Upper lobe of left lung (tissue), 4 donors: Measurements from ENCODE around the gene AGAP1.

ENCODE experiments used
- EP300 ChIP-seq, 4 donors: sonication (generic); formaldehyde crosslinking; IDR thresholded peaks; one replicate each; pipeline ENCODE4 v1.5.1; 2017; ENCODE audit warnings: antibody characterized with exemption in 4 of 4, control low read depth in 2 of 4
- POLR2AphosphoS5 ChIP-seq, 2 donors: sonication (generic); formaldehyde crosslinking; IDR thresholded peaks; one replicate each; pipeline ENCODE4 v1.5.1; 2017; ENCODE audit warnings: antibody characterized with exemption in 2 of 2
- TF ChIP-seq, protein P1 (sequence below), 6 experiments: fragments of 450-650 bp in 4 of 6; fragments of 200-600 bp in 2 of 6; sonication (generic) in 2 of 6; IDR thresholded peaks; one replicate each; pipeline ENCODE4 v1.5.1; 2016 to 2019; ENCODE audit warnings: antibody characterized with exemption in 6 of 6

DNA sequence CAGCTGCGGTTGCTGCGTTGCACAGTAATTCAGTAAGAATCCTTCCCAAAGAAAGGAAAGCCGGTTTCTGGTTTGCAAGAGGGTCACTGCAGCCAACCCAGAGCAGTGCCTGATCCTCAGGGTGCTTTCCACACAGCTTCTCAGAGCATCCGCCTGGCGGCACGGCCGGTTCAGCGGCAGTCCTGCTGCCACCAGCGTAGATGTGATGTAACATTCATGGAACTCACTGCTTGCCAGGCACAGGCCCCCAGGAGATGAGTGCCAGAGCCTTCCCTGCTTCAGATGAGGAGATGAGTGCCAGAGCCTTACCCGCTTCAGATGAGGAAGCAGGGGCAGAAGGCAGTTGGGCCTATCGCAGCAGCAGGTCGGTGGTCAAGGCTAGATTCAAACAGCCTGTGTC is 444.1 kb downstream of the AGAP1 start:
- TF ChIP-seq, protein P1, sequence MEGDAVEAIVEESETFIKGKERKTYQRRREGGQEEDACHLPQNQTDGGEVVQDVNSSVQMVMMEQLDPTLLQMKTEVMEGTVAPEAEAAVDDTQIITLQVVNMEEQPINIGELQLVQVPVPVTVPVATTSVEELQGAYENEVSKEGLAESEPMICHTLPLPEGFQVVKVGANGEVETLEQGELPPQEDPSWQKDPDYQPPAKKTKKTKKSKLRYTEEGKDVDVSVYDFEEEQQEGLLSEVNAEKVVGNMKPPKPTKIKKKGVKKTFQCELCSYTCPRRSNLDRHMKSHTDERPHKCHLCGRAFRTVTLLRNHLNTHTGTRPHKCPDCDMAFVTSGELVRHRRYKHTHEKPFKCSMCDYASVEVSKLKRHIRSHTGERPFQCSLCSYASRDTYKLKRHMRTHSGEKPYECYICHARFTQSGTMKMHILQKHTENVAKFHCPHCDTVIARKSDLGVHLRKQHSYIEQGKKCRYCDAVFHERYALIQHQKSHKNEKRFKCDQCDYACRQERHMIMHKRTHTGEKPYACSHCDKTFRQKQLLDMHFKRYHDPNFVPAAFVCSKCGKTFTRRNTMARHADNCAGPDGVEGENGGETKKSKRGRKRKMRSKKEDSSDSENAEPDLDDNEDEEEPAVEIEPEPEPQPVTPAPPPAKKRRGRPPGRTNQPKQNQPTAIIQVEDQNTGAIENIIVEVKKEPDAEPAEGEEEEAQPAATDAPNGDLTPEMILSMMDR (IDR thresholded peaks at IDR 0.05) = no peak
- no peak for TF ChIP-seq POLR2AphosphoS5 (IDR thresholded peaks at IDR 0.05)
- TF ChIP-seq EP300 (IDR thresholded peaks at IDR 0.05) = no peak
